CD4-positive, alpha-beta memory T cell (primary cell): ENCODE results near the gene PIP4K2A. TPM values are rescaled to one million over a fixed set of nuclear protein-coding genes. Genes with fewer than 3 reads are reported as not detected.
A peak's percentile ranks its signal among the peaks of the same experiment; 100 is the strongest.

Source experiments
- CTCF ChIA-PET: fragments of 350-600 bp; sonication (Branson Sonifier 250); formaldehyde crosslinking; loops from one replicate; lab custom pipeline; 2021; ENCODE audit warnings: inconsistent platforms; ENCODE audit not compliant: partially characterized antibody; lab: Charles Lee
- POLR2A ChIA-PET: fragments of 350-600 bp; sonication (Branson Sonifier 250); formaldehyde crosslinking; loops from one replicate; lab custom pipeline; 2021; ENCODE audit not compliant: partially characterized antibody; lab: Charles Lee
- DNase-seq, 5 donors: peaks; one replicate each; pipeline versions ENCODE4 v3.0.0 to v3.0.0-alpha.2; 2020 to 2022; ENCODE audit warnings: mixed read lengths in 1 of 5
- H3K27ac ChIP-seq: one replicate; pipeline ENCODE4 v1.7.0; 2013; ENCODE audit warnings: low read depth, low read length
- H3K27me3 ChIP-seq: 2 replicates; pipeline ENCODE4 v1.7.0; 2013; ENCODE audit warnings: mild to moderate bottlenecking, low read length, moderate library complexity; ENCODE audit not compliant: insufficient read depth
- H3K36me3 ChIP-seq: 2 replicates; pipeline ENCODE4 v1.7.0; 2013; ENCODE audit warnings: mild to moderate bottlenecking, low read length, moderate library complexity; ENCODE audit not compliant: insufficient read depth
- H3K4me1 ChIP-seq: 2 replicates; pipeline ENCODE4 v1.7.0; 2013; ENCODE audit warnings: mild to moderate bottlenecking, low read length, moderate library complexity; ENCODE audit not compliant: insufficient read depth
- H3K4me3 ChIP-seq, 2 donors: one replicate each; pipeline ENCODE4 v1.7.0; 2013; ENCODE audit warnings: low read length in 2 of 2, mild to moderate bottlenecking in 1 of 2
- H3K9me3 ChIP-seq, 2 donors: one replicate each; pipeline ENCODE4 v1.7.0; 2013; ENCODE audit warnings: low read length in 2 of 2, control low read depth in 1 of 2; ENCODE audit not compliant: control insufficient read depth in 1 of 2
- H3K27ac Mint-ChIP-seq, 7 donors: one replicate each; pipeline ENCODE4 v1.8.0; 2020 to 2021; ENCODE audit warnings: mixed read lengths in 7 of 7, mild to moderate bottlenecking in 6 of 7, inconsistent platforms in 3 of 7, moderate library complexity in 3 of 7
- H3K27me3 Mint-ChIP-seq, 2 donors: one replicate each; pipeline ENCODE4 v1.8.0; 2020 to 2021; ENCODE audit warnings: mixed read lengths in 2 of 2
- H3K36me3 Mint-ChIP-seq, 2 donors: one replicate each; pipeline ENCODE4 v1.8.0; 2020 to 2021; ENCODE audit warnings: mixed read lengths in 2 of 2, inconsistent platforms in 1 of 2, mild to moderate bottlenecking in 1 of 2
- H3K4me1 Mint-ChIP-seq, 4 donors: one replicate each; pipeline ENCODE4 v1.8.0; 2020 to 2021; ENCODE audit warnings: mixed read lengths in 4 of 4, mild to moderate bottlenecking in 1 of 4
- H3K4me3 Mint-ChIP-seq, 8 donors: one replicate each; pipeline ENCODE4 v1.8.0; 2020 to 2021; ENCODE audit warnings: mixed read lengths in 8 of 8, mild to moderate bottlenecking in 7 of 8, moderate library complexity in 6 of 8, inconsistent platforms in 3 of 8
- H3K9me3 Mint-ChIP-seq, 8 donors: one replicate each; pipeline ENCODE4 v1.8.0; 2020 to 2021; ENCODE audit warnings: mixed read lengths in 8 of 8, mild to moderate bottlenecking in 5 of 8, inconsistent platforms in 3 of 8, moderate library complexity in 1 of 8
- intact Hi-C: fragments of 100-400 bp; cut with micrococcal nuclease; formaldehyde crosslinking; loops from one replicate; pipeline ENCODE4 v1.15.1; 2023
- polyA plus RNA-seq, 2 donors: library from polyadenylated mRNA; unstranded; fragments of 300-500 nt; fragmentation: Illumina TruSeq; gene quantifications; one replicate each; pipeline ENCODE4 v1.2.3, GENCODE V29; 2021
- total RNA-seq, 2 experiments: library from RNA; stranded (reverse); gene quantifications; one replicate each; pipeline ENCODE4 v1.2.3, GENCODE V29; 2021

Gene PIP4K2A
- total and polyA plus RNA-seq, 4 experiments from 2014 or later: 33.4 to 179 (median 129) TPM

- Mint-ChIP-seq H3K9me3 (no peaks in the 10 kb centered on the region), H3K27me3 (no peaks in the 10 kb centered on the region), H3K36me3 (peaks cover 69 to 80% of the 10 kb centered on the region in 2 donors), H3K4me3 (no peak overlapping the region), H3K4me1 (peaks cover 0 to 11% (median 5%) of the 10 kb centered on the region in 4 donors), H3K27ac (peak overlapping the region in 3 of 7 donors; percentile 24 to 36 (median 29))
- Histone ChIP-seq H3K4me1 (no peaks in the 10 kb centered on the region), H3K4me3 (no peak overlapping the region), H3K27ac (no peak overlapping the region), H3K27me3 (no peaks in the 10 kb centered on the region), H3K9me3 (no peaks in the 10 kb centered on the region), H3K36me3 (peaks cover 65% of the 10 kb centered on the region)
- POLR2A ChIA-PET: interaction anchor here (0.9 kb wide), 1 partner anchor 109 kb away, joined by 3 read pairs; no protein-coding TSS in a partner anchor
- intact Hi-C loops: no loop called here
- CTCF ChIA-PET: no interaction called here
- no peak for DNase-seq
Measured at GRCh38 chr10:22545643-22546042, 168.7 kb downstream of the PIP4K2A start.

GRCh38 chr10:22544325-22545068, 169.9 kb downstream of the PIP4K2A start:
- peaks cover 0 to 2% (median 0%) of the 10 kb centered on the region in 8 donors for H3K9me3 Mint-ChIP-seq
- no peak overlapping the region for H3K4me3 Mint-ChIP-seq
- no peaks in the 10 kb centered on the region for H3K9me3 ChIP-seq
- no peak overlapping the region for H3K27ac ChIP-seq
- peaks cover 75 to 79% of the 10 kb centered on the region in 2 donors for H3K36me3 Mint-ChIP-seq
- peak overlapping the region in 1 of 7 donors; percentile 17 for H3K27ac Mint-ChIP-seq
- ChIA-PET POLR2A (interaction anchor here (0.9 kb wide), 1 partner anchor 108 kb away, joined by 3 read pairs; no protein-coding TSS in a partner anchor), CTCF (no interaction called here)
- intact Hi-C loops: no loop called here
- no peak overlapping the region for H3K4me3 ChIP-seq
- no peaks in the 10 kb centered on the region for H3K4me1 ChIP-seq
- no peaks in the 10 kb centered on the region for H3K27me3 Mint-ChIP-seq
- H3K4me1 Mint-ChIP-seq: peaks cover 0 to 10% (median 2%) of the 10 kb centered on the region in 4 donors
- peaks cover 68% of the 10 kb centered on the region for H3K36me3 ChIP-seq
- no peak for DNase-seq
- H3K27me3 ChIP-seq: no peaks in the 10 kb centered on the region

- Mint-ChIP-seq H3K4me3 (no peak overlapping the region), H3K36me3 (peaks cover 80 to 82% of the 10 kb centered on the region in 2 donors), H3K27me3 (no peaks in the 10 kb centered on the region), H3K27ac (peak overlapping the region in 1 of 7 donors; percentile 35), H3K4me1 (peaks cover 0 to 10% (median 2%) of the 10 kb centered on the region in 4 donors), H3K9me3 (peaks cover 0 to 2% (median 0%) of the 10 kb centered on the region in 8 donors)
- H3K4me1 ChIP-seq: no peaks in the 10 kb centered on the region
- H3K36me3 ChIP-seq: peaks cover 69% of the 10 kb centered on the region
- H3K9me3 ChIP-seq: no peaks in the 10 kb centered on the region
- intact Hi-C loops: no loop called here
- no peak for DNase-seq
- H3K27me3 ChIP-seq: no peaks in the 10 kb centered on the region
- CTCF ChIA-PET: no interaction called here
- no peak overlapping the region for H3K27ac ChIP-seq
- H3K4me3 ChIP-seq: no peak overlapping the region
- POLR2A ChIA-PET: no interaction called here
Measured at GRCh38 chr10:22542773-22543172, 171.6 kb downstream of the PIP4K2A start.

- no peaks in the 10 kb centered on the region for H3K27me3 ChIP-seq
- ChIA-PET POLR2A (no interaction called here), CTCF (no interaction called here)
- H3K4me3 Mint-ChIP-seq: no peak overlapping the region
- no peak overlapping the region for H3K27ac ChIP-seq
- intact Hi-C loops: no loop called here
- no peak overlapping the region for H3K4me3 ChIP-seq
- no peaks in the 10 kb centered on the region for H3K4me1 ChIP-seq
- peaks cover 60% of the 10 kb centered on the region for H3K36me3 ChIP-seq
- no peaks in the 10 kb centered on the region for H3K27me3 Mint-ChIP-seq
- peaks cover 80 to 82% of the 10 kb centered on the region in 2 donors for H3K36me3 Mint-ChIP-seq
- no peak for DNase-seq
- peaks cover 0 to 9% (median 2%) of the 10 kb centered on the region in 4 donors for H3K4me1 Mint-ChIP-seq
- peaks cover 0 to 5% (median 0%) of the 10 kb centered on the region in 8 donors for H3K9me3 Mint-ChIP-seq
- H3K9me3 ChIP-seq: no peaks in the 10 kb centered on the region
- H3K27ac Mint-ChIP-seq: peak overlapping the region in 2 of 7 donors; percentile 45 to 62
Measured at GRCh38 chr10:22541900-22542299, 172.5 kb downstream of the PIP4K2A start.

- peaks cover 0 to 9% (median 2%) of the 10 kb centered on the region in 4 donors for H3K4me1 Mint-ChIP-seq
- peaks cover 0 to 8% (median 0%) of the 10 kb centered on the region in 8 donors for H3K9me3 Mint-ChIP-seq
- peaks cover 83 to 85% of the 10 kb centered on the region in 2 donors for H3K36me3 Mint-ChIP-seq
- no peaks in the 10 kb centered on the region for H3K27me3 Mint-ChIP-seq
- no peaks in the 10 kb centered on the region for H3K27me3 ChIP-seq
- H3K4me1 ChIP-seq: no peaks in the 10 kb centered on the region
- no peak overlapping the region for H3K27ac ChIP-seq
- H3K9me3 ChIP-seq: no peaks in the 10 kb centered on the region
- peaks cover 61% of the 10 kb centered on the region for H3K36me3 ChIP-seq
- intact Hi-C loops: no loop called here
- H3K4me3 Mint-ChIP-seq: no peak overlapping the region
- POLR2A ChIA-PET: no interaction called here
- peak overlapping the region in 2 of 7 donors; percentile 63 to 70 for H3K27ac Mint-ChIP-seq
- DNase-seq: no peak
- CTCF ChIA-PET: interaction anchor here (0.6 kb wide), 1 partner anchor 9 kb away, joined by 3 read pairs; no protein-coding TSS in a partner anchor
- no peak overlapping the region for H3K4me3 ChIP-seq
Measured at GRCh38 chr10:22539579-22540298, 174.6 kb downstream of the PIP4K2A start.

DNA sequence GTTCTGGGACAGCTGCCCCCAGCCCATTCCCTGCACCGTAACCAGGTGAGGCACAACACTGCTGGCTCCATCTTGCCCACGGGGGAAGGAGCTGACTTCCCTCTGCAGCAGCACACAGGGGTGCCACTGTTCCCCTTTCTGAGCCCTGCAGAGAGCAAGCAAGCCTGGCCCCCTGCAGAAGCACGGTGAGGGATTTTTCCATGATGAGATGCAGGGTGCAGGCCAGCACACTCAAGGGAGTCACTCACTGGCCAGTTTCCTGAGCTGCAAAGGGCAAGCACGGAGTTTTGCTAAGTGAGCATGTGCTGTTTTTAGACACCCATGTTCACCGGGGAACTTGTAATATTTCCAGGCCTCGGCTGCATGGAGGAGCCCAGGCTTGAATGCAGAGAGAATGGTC, 176.6 kb downstream of the PIP4K2A start:
- H3K4me1 ChIP-seq: no peaks in the 10 kb centered on the region
- no peak overlapping the region for H3K4me3 ChIP-seq
- no peak for DNase-seq
- H3K36me3 Mint-ChIP-seq: peaks cover 86 to 87% of the 10 kb centered on the region in 2 donors
- peaks cover 0 to 10% (median 2%) of the 10 kb centered on the region in 4 donors for H3K4me1 Mint-ChIP-seq
- peaks cover 50% of the 10 kb centered on the region for H3K36me3 ChIP-seq
- no peak overlapping the region for H3K27ac ChIP-seq
- peaks cover 0 to 8% (median 0%) of the 10 kb centered on the region in 8 donors for H3K9me3 Mint-ChIP-seq
- no peak overlapping the region for H3K27ac Mint-ChIP-seq
- H3K27me3 Mint-ChIP-seq: no peaks in the 10 kb centered on the region
- ChIA-PET POLR2A (no interaction called here), CTCF (interaction anchor here (1.8 kb wide), 1 partner anchor 12 kb away, joined by 6 read pairs; no protein-coding TSS in a partner anchor)
- intact Hi-C loops: no loop called here
- H3K27me3 ChIP-seq: no peaks in the 10 kb centered on the region
- H3K9me3 ChIP-seq: no peaks in the 10 kb centered on the region
- peak overlapping the region in 1 of 8 donors; percentile 5 for H3K4me3 Mint-ChIP-seq

DNA sequence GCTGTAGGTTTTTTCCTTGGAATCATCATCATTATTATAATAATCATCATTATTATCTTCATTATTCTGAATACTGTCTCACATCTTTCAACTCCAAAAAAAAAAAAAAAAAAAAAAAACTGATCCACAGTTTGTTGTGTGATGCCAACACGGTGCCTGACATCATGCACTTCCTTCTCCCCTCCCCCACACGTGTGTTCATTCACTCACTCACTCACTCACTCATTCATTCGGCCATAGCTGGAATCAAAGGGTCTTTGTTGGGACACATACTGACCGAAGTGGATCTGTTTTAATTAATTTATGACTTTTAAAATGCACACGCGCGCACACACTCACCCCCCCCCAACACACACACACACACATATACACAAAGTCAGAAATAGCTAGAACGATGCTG, 177.8 kb downstream of the PIP4K2A start:
- H3K36me3 ChIP-seq: peaks cover 40% of the 10 kb centered on the region
- H3K27ac Mint-ChIP-seq: no peak overlapping the region
- no peaks in the 10 kb centered on the region for H3K9me3 ChIP-seq
- peaks cover 75 to 76% of the 10 kb centered on the region in 2 donors for H3K36me3 Mint-ChIP-seq
- H3K27me3 Mint-ChIP-seq: no peaks in the 10 kb centered on the region
- H3K27me3 ChIP-seq: no peaks in the 10 kb centered on the region
- H3K4me1 ChIP-seq: no peaks in the 10 kb centered on the region
- CTCF ChIA-PET: no interaction called here
- H3K27ac ChIP-seq: no peak overlapping the region
- peaks cover 0 to 10% (median 0%) of the 10 kb centered on the region in 4 donors for H3K4me1 Mint-ChIP-seq
- H3K9me3 Mint-ChIP-seq: peaks cover 0 to 10% (median 4%) of the 10 kb centered on the region in 8 donors
- DNase-seq: no peak
- POLR2A ChIA-PET: no interaction called here
- intact Hi-C loops: no loop called here
- H3K4me3 ChIP-seq: no peak overlapping the region
- no peak overlapping the region for H3K4me3 Mint-ChIP-seq
